ENCODE results near the gene FAM169A.
"Not testable (repeated sequence)": the region's sequence is repeated elsewhere in the genome, so short reads cannot be mapped to it uniquely, and the experiment has no call there.

FAM169A gene

DNA sequence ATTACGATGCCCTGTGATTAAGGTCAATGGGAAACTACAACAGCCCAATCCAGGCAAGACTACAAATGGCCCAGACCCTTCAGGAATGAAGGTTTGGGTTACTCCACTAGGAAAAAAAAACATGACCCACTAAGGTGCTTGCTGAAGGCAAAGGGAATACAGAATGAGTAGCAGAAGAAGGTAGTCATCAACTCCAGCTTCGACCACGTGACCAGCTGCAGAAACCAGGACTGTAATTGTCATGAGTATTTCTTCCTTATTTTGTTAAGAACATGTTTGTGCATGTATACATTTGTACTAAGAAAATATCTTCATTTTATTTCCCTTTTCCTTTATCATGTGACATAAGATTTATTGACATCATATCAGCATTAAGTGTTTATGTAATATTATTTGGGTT, 74.5 kb downstream of the FAM169A start:
- not testable (repeated sequence) for DNase-seq

DNA sequence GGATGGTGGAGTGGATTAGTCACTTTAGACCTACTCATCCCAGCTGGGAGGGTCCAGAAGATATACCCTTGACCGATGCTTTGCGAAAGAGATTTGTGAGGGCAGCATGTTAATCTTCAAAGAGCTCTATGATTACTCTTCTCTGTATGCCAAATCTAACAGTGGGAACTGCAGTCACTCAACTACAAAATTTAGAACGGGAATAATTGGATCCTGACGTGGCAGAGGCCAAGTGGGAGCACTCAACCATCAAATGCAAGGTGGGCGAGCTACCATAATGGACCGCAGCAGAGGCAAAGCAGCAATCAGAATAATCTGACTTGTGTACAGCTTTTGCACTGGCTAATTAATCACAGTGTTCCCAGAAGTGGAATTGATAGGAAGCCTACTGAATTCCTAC, 78.8 kb downstream of the FAM169A start:
- no peak for DNase-seq

DNA sequence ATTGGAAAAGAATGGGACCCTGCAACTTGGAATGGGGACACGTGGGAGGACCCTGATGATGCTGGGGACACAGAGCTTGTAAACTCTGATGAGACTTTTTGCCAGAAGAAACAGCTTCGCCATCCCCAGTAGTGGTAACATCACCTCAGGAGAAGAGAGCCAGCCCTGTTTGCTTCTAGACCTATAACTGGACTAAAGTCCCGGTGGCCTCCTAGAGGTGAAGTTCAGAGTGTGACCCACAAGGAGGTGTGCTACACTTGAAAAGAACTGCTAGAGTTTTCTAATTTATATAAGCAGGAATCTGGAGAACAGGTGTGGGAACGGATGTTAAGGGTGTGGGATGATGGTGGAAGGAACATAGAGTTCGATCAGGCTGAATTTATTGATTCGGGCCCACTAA, 79.3 kb downstream of the FAM169A start:
- no peak for DNase-seq

DNA sequence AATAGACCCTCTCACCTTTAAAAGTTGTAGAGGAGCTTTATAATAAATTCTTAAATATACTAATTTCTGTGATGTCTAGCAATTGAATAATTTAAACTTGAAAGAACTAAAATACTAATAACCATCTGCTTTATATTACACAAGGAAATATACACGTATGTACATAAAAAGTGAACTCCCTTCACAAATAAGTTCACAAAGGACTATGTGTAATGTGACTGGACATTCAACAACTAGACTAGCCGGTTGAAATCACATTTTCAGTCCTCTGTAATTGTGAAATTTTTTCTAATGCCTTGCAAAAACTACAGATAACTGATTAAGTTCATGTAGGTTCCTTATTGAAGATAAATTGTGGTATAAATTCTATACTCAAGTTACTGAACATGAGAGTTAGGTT, 87.6 kb downstream of the FAM169A start:
- DNase-seq = no peak

DNA sequence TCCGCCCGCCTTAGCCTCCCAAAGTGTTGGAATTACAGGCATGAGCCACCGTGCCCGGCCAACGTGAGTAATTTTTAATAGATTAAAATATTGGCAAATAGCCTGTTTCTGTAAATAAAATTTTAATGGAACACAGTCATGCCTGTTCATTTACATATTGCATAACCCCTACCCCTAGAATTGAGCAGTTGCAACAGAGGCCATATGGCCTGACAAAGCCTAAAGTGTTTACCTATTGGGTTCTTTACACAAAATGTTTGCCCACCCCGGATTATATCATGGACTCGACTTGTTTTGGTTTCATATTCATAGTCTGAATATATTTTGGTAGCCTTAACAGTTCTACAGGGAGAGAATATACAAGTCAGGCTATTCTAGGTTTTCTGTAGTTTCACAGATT, 93.8 kb downstream of the FAM169A start:
- no peak for DNase-seq

DNA sequence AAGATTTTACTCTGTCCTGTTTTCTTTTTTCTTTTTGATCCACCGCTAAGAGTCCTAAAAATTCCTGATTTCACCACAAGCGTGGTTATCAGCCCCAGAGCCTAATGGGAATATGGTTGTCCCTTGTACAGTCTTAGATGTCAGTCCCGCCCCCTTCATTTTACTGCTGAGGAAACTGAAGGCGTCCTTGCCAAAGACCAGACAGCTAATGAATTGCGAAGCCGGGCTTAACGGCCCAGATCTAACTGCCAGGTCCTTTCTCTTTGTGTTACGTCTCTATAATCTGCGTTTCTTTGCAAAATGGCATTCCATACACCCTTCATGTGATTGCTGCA, 98.6 kb downstream of the FAM169A start:
- peak; percentile 65 to 69 for DNase-seq

DNA sequence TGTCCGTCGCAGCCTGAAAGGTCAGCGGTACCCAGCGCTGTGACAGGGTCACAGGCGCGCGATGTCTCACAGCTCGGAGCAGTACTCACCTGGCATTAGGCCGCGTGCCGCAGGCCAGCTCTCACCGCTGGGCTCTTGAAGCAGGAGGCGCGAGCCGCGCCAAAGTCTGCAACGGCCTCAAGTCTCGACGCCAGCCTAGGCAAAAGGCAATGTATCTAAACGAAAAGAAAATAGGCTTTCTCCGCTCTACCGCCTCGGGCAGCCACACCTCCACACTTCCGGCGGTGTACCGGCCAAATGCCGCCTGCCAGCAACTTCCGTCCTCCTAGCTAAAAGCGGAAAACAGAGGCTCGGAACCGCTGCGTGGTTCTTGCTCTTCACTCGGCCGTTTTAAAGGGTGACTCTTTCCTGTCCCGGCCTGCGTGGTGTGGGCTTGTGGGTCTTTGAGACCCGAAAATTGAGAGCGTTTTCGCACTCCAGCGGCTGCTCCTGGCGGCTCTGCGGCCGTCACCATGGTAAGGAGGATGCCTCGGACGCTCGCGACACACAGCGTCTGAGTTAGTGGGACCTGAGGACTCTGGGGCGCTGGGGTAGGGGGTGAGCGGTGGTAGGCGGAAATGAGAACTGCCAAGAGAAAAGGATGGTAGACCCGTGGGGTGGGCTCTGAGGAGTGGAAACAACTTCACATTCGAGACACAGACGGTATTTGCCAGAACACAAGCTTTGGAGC, 99.2 kb downstream of the FAM169A start, which contains the start of the genes GFM2 and NSA2:
Gene GFM2, minus strand, starts transcription at position 269 of the 730 bp plus-strand sequence. CDS start 3,375 bp downstream, outside the sequence.
Gene NSA2, plus strand, starts transcription at position 401 of the 730 bp plus-strand sequence. Its CDS starts 112 bp downstream, at position 513.
- peak; percentile 93 to 96 for DNase-seq

DNA sequence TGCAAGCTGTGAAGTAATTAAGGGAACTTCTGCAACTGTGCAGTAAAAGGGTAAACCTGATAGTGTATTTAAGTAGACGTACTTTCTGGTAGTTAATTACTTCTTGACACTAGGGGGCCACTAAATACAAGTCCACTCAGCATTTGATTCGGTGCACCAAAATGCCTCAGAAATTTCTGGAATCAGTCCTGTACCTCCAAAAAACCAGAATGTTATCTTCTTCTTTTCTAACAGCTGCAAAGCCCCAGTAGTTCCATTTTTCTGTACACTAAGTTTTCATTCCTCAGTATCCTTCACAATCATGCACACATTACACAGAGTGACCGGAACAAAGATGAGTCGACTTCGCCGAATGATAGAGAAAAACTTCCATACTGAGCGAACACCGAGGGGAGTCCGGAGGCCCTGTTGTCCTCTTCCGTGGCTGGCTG, 99.8 kb downstream of the FAM169A start:
- DNase-seq = peak; percentile 46 to 59

DNA sequence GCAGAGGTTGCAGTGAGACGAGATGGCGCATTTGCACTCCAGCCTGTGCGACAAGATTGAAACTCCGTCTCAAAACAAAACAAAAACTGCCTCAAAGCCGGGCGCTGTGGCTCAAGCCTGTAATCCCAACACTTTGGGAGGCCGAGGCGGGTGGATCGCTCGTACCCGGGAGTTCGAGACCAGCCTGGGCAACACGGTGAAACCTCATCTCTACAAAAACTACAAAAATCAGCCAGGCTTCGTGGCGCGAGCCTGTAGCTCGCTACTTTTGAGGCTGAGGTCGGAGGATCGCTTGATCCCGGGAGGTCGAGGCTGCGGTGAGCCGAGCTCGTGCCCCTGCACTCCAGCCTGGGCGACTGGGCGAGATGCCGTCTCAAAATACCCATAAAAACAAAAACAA, 100.3 kb downstream of the FAM169A start:
- no peak for DNase-seq

DNA sequence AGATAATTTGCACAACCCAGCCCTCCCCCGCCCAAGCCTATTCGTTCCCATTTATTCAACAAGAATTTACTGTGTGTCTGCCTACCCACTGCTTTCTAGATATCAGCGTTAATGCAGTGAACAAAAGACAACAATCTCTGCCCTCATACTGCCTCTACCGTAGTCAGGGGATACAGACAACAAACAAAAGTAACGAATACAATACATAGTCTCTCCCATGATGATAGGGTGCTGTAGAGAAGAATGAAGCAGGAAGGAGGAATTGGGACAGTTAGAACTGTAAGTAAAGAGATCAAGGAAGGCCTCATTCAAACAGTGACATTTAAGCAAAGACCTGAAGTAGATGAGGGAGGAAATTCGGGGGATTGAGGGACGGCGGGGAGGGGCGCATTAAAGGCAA, 101.0 kb downstream of the FAM169A start:
- DNase-seq = no peak

DNA sequence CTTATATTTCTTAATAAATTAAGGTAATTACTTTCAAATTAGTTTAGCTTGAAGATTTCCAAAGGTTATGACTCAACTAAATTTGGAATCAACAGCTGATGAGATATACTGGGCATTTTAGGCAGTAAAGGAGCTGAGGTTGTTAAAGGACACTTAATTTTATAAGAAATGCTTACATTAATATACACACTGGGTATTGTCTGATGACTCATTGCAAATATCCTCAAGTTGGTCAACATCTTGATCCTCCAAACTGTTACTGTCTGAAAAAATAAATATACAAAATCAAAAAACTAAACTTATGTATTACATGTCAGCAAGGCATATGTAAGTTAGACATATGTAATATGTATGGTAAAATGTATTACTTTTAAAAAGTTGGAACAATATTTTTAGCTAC, 102.7 kb downstream of the FAM169A start:
- DNase-seq = no peak

DNA sequence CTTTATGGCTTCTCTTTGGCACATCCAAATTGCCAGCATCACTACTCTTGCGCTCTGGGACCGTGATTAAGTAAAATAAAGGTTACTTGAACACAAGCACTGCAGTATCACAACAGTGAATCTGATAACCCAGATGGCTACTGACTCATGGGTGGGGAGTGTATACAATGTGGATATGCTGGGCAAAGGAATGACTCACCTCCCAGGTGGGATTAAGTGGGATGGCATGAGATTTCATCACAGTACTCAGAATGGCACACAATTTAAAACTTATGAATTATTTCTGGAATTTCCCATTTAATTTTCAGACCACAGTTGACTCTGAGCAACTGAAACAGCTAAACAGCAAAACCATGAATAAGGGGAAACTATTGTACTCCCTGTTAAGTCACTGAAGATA, 103.6 kb downstream of the FAM169A start:
- no peak for DNase-seq

DNA sequence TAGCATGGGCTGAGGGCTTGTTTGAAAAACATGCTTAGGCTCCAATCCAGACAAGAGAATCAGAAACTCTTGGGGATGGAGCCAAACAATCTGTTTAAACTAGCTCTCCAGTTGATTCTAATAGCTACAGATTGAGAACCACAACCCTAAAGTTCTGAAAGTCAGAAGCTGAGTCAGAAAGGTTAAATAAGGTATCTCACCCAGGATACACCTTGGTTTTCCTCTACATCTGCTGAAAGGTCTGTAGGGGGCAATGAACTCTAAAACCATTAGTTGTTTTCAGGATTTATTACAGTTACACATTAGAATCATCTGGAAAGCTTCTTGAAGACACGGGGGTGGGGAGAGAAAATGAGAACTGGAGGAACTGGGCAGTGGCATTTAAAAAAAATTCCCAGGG, 104.9 kb downstream of the FAM169A start:
- no peak for DNase-seq

DNA sequence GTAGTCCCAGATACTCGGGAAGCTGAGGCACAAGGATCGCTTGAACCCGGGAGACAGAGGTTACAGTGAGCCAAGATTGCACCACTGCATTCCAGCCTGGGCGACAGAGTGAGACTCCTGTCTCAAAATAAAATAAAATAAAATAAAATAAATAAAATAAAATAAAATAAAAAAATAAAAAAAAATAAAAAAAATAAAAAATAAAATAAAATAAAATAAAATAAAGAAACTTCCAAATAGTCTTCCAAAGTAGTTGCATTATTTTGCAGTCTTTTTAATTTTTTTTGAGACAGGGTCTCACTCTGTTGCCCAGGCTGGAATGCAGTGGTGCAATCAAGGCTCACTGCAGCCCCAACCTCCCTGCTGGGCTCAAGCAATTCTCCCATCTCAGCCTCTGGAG, 117.4 kb downstream of the FAM169A start:
- DNase-seq = not testable (repeated sequence)

DNA sequence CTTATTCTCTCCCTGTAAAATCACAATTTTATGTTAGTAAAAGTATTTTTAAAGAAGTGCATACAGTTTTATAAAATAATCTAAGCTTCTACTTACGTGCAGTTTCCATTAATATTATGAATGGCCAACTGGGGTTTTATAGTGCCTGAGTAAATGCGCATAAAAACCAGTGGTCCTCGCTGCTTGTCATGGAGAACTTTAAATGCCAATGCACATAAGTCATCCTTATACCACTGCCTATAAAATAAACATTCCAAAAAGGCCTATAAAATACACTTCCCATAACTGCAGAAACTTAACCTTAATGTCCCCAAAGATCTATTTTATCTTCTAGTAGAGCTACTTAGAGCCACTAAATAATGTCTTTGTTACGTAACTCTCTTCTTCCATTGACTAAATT, 127.8 kb downstream of the FAM169A start:
- DNase-seq = no peak

DNA sequence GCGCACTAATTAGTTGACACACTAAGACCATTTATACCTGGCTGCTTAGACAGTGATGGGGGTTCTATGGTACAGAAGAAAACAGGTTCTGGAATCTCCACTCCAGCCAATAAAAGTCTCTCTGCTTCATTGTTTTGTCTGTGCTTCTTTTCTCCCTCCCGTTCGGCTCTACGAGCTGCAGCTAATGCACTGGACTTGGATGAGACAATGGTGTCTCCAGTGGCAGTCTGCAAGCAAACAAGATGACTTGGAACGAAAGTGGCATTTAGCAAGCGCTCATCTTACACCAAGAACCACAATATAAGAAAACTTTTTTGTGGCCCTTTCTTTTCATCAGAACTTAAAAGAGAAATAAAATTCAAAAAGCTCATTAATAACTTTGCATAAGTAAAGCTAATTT, 129.4 kb downstream of the FAM169A start:
- DNase-seq = no peak

Measured in Kasumi-1 (cell line).